Mesothelial cell of epicardium (in vitro differentiated cells): ENCODE results near the gene COL5A1. TPM values are rescaled to one million over a fixed set of nuclear protein-coding genes. Genes with fewer than 3 reads are reported as not detected.

ENCODE experiments used
- DNase-seq, 2 experiments: peaks; one replicate each; pipeline ENCODE4 v3.0.0; 2021; ENCODE audit warnings: low spot score in 2 of 2; ENCODE audit not compliant: unreplicated experiment in 2 of 2
- H3K27ac Mint-ChIP-seq: 2 replicates; pipeline ENCODE4 v1.8.0; 2021; ENCODE audit warnings: mixed read lengths
- H3K27me3 Mint-ChIP-seq: 2 replicates; pipeline ENCODE4 v1.8.0; 2021; ENCODE audit warnings: low read depth, mixed read lengths
- H3K36me3 Mint-ChIP-seq: 2 replicates; pipeline ENCODE4 v1.8.0; 2021; ENCODE audit warnings: mixed read lengths
- H3K4me1 Mint-ChIP-seq: 2 replicates; pipeline ENCODE4 v1.8.0; 2021; ENCODE audit warnings: mixed read lengths
- H3K4me3 Mint-ChIP-seq: 2 replicates; pipeline ENCODE4 v1.8.0; 2021; ENCODE audit warnings: mild to moderate bottlenecking, moderate library complexity, mixed read lengths
- H3K9me3 Mint-ChIP-seq: 2 replicates; pipeline ENCODE4 v1.8.0; 2021; ENCODE audit warnings: mixed read lengths
- total RNA-seq: library from RNA; stranded (reverse); gene quantifications from 3 replicates; pipeline ENCODE4 v1.2.1, GENCODE V29; 2021
- TF ChIP-seq, protein P1 (sequence below): fragments of 200-600 bp; sonication (generic); IDR thresholded peaks from one replicate; pipeline ENCODE4 v1.5.0; 2021; ENCODE audit warnings: antibody characterized with exemption; ENCODE audit not compliant: unreplicated experiment

COL5A1 gene
- total RNA-seq, 1 donor from 2014 or later, result 605 TPM

DNA sequence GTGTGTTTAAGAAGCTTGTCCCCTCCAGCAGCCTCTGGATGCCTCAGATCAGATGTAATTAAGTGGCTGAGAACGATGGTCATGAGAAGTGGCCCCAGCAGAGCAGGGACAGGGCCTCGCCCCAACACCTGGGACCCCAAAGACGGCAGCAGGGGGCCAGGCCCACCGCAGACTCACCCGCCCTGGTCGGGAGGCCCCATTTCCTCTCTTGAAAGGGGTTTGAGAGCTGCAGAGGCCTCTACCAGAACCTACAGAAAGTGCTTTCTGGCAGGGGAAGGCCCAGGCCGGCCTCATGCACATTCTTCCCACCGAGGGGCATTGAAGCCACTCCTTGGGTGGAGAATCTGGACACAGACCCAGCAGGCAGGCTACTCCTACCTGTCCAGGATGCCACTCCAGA, 153.8 kb downstream of the COL5A1 start:
- Mint-ChIP-seq H3K4me1 (peaks cover 12% of the 10 kb centered on the region), H3K4me3 (no peak overlapping the region), H3K36me3 (peaks cover 20% of the 10 kb centered on the region), H3K27me3 (no peaks in the 10 kb centered on the region), H3K9me3 (no peaks in the 10 kb centered on the region), H3K27ac (no peak overlapping the region)
- TF ChIP-seq, protein P1, sequence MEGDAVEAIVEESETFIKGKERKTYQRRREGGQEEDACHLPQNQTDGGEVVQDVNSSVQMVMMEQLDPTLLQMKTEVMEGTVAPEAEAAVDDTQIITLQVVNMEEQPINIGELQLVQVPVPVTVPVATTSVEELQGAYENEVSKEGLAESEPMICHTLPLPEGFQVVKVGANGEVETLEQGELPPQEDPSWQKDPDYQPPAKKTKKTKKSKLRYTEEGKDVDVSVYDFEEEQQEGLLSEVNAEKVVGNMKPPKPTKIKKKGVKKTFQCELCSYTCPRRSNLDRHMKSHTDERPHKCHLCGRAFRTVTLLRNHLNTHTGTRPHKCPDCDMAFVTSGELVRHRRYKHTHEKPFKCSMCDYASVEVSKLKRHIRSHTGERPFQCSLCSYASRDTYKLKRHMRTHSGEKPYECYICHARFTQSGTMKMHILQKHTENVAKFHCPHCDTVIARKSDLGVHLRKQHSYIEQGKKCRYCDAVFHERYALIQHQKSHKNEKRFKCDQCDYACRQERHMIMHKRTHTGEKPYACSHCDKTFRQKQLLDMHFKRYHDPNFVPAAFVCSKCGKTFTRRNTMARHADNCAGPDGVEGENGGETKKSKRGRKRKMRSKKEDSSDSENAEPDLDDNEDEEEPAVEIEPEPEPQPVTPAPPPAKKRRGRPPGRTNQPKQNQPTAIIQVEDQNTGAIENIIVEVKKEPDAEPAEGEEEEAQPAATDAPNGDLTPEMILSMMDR, result no peak
- DNase-seq, result no peak

DNA sequence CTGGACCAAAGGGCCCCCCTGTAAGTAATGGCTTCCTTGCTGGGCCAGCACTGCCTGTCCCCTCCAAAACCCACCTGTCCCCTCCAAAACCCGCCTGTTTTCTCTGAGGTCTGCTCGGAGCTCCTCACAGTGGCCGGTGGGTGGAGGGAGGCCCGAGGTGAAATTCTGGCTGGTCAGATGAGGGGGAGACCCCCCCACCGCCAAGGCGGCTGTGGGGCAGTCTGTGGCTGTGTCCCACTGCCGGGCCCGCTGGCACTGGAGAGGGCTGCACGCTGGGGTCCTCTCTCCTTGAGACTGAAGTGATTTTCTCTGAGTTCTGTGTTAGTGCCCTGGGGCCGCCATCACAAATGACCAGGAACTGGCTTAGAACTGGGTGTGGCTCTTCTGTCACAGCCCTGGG, 155.3 kb downstream of the COL5A1 start:
- no peak for DNase-seq
- no peaks in the 10 kb centered on the region for H3K27me3 Mint-ChIP-seq
- H3K4me3 Mint-ChIP-seq, result no peak overlapping the region
- TF ChIP-seq, protein P1, result no peak
- H3K27ac Mint-ChIP-seq, result no peak overlapping the region
- peaks cover 18% of the 10 kb centered on the region for H3K36me3 Mint-ChIP-seq
- H3K9me3 Mint-ChIP-seq, result no peaks in the 10 kb centered on the region
- peaks cover 10% of the 10 kb centered on the region for H3K4me1 Mint-ChIP-seq

DNA sequence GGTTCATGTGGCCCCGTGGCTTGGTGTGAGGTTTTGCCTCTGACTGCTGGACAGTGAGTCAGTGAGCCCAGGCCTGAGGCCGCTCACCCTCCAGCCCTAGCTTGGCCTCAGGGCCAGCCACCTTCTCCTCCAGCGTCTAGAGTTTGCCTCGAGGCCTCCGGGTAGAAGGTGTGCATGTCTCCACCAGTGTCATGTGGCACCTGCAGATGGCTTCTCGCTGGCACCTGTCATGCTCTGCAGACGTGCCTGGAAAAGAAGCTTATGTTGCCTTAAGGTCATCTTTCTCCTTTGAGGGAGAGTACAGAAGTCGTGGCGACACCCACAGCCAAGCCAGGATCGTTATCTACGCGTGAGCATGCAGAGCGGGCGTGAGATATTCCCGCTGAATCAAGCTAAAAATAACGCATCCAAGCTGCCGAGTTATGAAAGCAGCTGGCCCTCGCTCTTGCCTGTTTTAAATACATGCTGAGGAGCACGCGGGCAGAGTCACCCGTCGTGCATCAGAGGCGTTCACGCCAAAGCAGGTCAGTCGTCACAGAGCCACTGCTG, 159.3 kb downstream of the COL5A1 start:
- no peak overlapping the region for H3K4me3 Mint-ChIP-seq

DNA sequence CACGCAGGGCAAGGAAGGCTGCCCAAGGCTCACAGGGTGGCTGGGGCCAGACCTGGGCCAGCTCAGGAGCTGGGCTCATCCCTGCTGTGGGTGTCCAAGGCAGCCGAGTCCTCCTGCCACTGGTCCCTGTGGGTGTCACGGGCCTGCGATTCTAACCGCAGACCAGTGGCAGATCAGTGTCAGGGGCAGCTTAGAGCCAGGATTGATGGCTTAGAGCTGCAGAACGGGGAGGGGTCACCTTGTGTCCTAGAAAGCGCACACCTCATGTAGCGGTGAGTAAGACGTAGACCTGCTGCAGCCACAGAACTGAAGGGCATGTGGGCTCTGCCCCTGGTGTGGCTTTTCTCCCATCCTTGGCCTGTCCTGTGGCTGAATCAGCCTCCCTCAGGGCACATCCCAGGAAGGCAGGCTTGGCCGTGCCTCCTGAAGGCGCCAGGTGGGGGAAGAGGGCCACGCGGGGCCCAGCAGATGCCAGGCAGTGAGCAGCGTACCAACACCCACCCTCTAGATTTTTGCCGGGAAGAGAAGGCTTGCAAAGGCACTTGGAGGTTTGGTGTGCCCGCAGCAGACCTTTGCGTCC, 160.7 kb downstream of the COL5A1 start:
- TF ChIP-seq, protein P1, result no peak
- Mint-ChIP-seq H3K4me1 (peaks cover 6% of the 10 kb centered on the region), H3K36me3 (peaks cover 30% of the 10 kb centered on the region)

More for the DNA sequence above, 159.3 kb downstream of the COL5A1 start:
- Mint-ChIP-seq H3K4me1 (peaks cover 6% of the 10 kb centered on the region), H3K9me3 (no peaks in the 10 kb centered on the region), H3K27ac (no peak overlapping the region), H3K27me3 (no peaks in the 10 kb centered on the region), H3K36me3 (peaks cover 30% of the 10 kb centered on the region)
- no peak for DNase-seq
- TF ChIP-seq, protein P1, result no peak

DNA sequence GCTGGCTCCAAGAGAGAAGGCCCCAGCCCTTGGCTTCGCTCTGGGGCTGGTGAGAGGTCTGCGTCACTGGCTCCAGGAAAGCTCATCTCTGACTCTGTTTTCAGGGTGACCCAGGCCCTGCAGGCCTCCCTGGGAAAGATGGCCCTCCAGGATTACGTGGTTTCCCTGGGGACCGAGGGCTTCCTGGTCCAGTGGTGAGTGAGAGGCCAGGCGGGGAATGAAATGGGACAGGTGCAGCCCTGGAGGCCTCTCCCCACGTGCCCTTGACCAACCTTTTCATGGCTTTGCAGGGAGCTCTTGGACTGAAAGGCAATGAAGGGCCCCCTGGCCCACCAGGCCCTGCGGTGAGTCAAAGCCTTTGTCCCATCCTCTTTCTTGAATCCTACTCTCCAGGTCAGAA, 163.3 kb downstream of the COL5A1 start:
- no peak overlapping the region for H3K4me3 Mint-ChIP-seq
- H3K27ac Mint-ChIP-seq, result no peak overlapping the region
- DNase-seq, result no peak
- TF ChIP-seq, protein P1, result no peak
- H3K27me3 Mint-ChIP-seq, result no peaks in the 10 kb centered on the region
- peaks cover 8% of the 10 kb centered on the region for H3K4me1 Mint-ChIP-seq
- H3K9me3 Mint-ChIP-seq, result no peaks in the 10 kb centered on the region
- peaks cover 28% of the 10 kb centered on the region for H3K36me3 Mint-ChIP-seq

More for the DNA sequence above, 160.7 kb downstream of the COL5A1 start:
- Mint-ChIP-seq H3K9me3 (no peaks in the 10 kb centered on the region), H3K27ac (no peak overlapping the region), H3K27me3 (no peaks in the 10 kb centered on the region), H3K4me3 (no peak overlapping the region)
- no peak for DNase-seq
